AG04450 (cell line): ENCODE data around the gene EFCAB5. TPM values are rescaled to one million over a fixed set of nuclear protein-coding genes. Genes with fewer than 3 reads are reported as not detected.
A peak's percentile ranks its signal among the peaks of the same experiment; 100 is the strongest.
"Not testable (repeated sequence)": the region's sequence is repeated elsewhere in the genome, so short reads cannot be mapped to it uniquely, and the experiment has no call there.

Source experiments
- CTCF ChIA-PET: fragments of 300-600, 350-600 bp; formaldehyde crosslinking; extraction: SDS; loops from one replicate; lab custom pipeline; 2022; ENCODE audit warnings: antibody characterized with exemption, inconsistent platforms; lab: Charles Lee
- POLR2A ChIA-PET: fragments of 350-600 bp; formaldehyde crosslinking; extraction: SDS; loops from one replicate; lab custom pipeline; 2021; ENCODE audit warnings: antibody characterized with exemption, inconsistent platforms; lab: Yijun Ruan, JAX
- DNase-seq: peaks from one replicate; pipeline ENCODE4 v3.0.0-alpha.2; 2011; ENCODE audit warnings: low read depth, low spot score
- H3K27ac ChIP-seq: one replicate; pipeline ENCODE4 v1.5.1; 2012; ENCODE audit warnings: low read depth, low read length, control low read depth
- H3K27me3 ChIP-seq: one replicate; pipeline ENCODE4 v1.6.0; 2012; ENCODE audit warnings: low read length; ENCODE audit not compliant: control insufficient read depth, insufficient read depth
- H3K4me3 ChIP-seq: 2 replicates; pipeline ENCODE4 v1.5.1; 2011; ENCODE audit warnings: mild to moderate bottlenecking, low read depth, low read length, control low read depth
- H3K9me3 ChIP-seq: 2 replicates; pipeline ENCODE4 v1.5.1; 2012; ENCODE audit warnings: low read length; ENCODE audit not compliant: control insufficient read depth, insufficient read depth
- polyA plus RNA-seq: library from polyadenylated mRNA; depleted of rRNA; stranded (reverse); fragments of >200 nt; gene quantifications from 2 replicates; pipeline ENCODE4 v1.2.3, GENCODE V29; 2011
- TF ChIP-seq, protein P1 (sequence below): IDR thresholded peaks from 2 replicates; pipeline ENCODE4 v1.5.1; 2011; ENCODE audit warnings: low read depth, low read length, control low read depth, inconsistent platforms

The EFCAB5 gene
- polyA plus RNA-seq, 1 experiment = 0.24 TPM

DNA sequence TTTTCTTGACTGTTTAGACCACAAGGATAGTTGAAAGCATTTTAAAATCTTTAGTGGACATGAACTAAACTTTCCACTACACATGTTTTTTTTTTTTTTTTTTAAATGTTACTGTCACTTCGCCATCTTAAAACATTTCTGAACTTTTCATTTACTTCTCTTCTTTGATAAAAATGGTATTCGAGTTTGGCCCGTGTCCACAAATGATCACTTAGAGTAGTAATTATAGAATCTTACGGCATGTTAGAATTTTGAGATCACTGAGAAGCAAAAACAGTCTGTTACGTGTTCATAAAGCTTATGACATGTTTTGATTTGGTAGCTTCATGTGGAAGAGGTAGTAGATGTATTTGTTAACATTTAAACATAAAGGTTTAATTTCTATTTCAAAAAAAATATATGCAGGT, 176.2 kb downstream of the EFCAB5 start:
- CTCF ChIA-PET = interaction anchor here (0.6 to 1.6 kb wide), 5 partner anchors 8 to 218 kb away, joined by 3 to 16 read pairs (median 5); no protein-coding TSS in a partner anchor
- H3K9me3 ChIP-seq = no peaks in the 10 kb centered on the region
- DNase-seq = no peak
- H3K27ac ChIP-seq = no peak overlapping the region
- POLR2A ChIA-PET = interaction anchor here (0.7 kb wide), 1 partner anchor 13 kb away, joined by 4 read pairs; no protein-coding TSS in a partner anchor
- no peaks in the 10 kb centered on the region for H3K27me3 ChIP-seq
- TF ChIP-seq, protein P1, sequence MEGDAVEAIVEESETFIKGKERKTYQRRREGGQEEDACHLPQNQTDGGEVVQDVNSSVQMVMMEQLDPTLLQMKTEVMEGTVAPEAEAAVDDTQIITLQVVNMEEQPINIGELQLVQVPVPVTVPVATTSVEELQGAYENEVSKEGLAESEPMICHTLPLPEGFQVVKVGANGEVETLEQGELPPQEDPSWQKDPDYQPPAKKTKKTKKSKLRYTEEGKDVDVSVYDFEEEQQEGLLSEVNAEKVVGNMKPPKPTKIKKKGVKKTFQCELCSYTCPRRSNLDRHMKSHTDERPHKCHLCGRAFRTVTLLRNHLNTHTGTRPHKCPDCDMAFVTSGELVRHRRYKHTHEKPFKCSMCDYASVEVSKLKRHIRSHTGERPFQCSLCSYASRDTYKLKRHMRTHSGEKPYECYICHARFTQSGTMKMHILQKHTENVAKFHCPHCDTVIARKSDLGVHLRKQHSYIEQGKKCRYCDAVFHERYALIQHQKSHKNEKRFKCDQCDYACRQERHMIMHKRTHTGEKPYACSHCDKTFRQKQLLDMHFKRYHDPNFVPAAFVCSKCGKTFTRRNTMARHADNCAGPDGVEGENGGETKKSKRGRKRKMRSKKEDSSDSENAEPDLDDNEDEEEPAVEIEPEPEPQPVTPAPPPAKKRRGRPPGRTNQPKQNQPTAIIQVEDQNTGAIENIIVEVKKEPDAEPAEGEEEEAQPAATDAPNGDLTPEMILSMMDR = no peak
- peak overlapping the region; percentile 87 for H3K4me3 ChIP-seq

DNA sequence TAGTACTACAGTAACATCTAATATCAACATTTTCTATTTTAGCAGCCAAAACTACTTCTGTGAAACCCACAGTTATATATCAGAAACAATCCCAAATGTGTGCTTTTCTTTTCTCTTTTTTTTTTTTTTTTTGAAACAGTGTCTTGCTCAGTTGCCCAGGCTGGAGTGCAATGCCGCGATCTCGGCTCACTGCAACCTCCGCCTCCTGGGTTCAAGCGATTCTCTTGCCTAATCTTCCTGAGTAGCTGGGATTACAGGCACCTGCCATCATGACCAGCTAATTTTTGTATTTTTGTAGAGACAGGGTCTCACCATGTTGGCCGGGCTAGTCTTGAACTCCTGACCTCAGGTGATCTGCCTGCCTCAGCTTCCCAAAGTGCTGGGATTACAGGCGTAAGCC, 177.2 kb downstream of the EFCAB5 start:
- DNase-seq, H3K9me3 ChIP-seq, H3K27me3 ChIP-seq, POLR2A ChIA-PET, H3K27ac ChIP-seq, H3K4me3 ChIP-seq: not testable (repeated sequence)
- CTCF ChIA-PET = interaction anchor here (1.6 kb wide), 3 partner anchors 14 to 218 kb away, joined by 3 to 16 read pairs (median 5); no protein-coding TSS in a partner anchor

DNA sequence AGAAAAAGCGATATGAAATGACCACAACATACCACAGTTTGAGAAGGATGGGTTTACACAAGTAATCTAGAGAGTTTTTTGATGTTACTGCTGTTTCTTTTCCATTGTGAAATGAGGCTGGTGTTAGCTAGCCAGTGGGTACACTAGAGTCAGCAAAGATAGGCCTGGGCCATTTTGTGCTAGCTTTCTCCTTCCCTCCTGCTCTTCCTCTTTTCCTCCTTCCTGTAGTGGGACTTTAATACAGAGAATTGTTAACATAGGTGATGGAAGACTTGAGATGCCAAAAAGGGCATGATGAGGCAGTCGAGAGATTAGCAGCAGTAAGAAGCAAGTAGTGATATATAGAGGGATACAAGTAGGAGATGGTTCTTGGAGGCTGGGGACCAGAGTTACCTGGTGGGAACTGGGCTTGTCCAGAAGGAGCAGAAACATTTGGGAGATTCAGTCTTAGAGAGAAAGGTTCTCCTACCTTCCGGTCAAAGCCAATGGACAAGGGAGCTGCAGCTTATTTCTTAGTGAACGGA, 182.9 kb downstream of the EFCAB5 start:
- ChIA-PET POLR2A (interaction anchor here (0.6 kb wide), 1 partner anchor 64 kb away, joined by 3 read pairs; no protein-coding TSS in a partner anchor), CTCF (interaction anchor here (0.6 to 3.2 kb wide), 26 partner anchors 7 to 726 kb away, joined by 3 to 38 read pairs (median 6); partner anchors contain the start of genes BLMH and NSRP1)
- DNase-seq = no peak
- TF ChIP-seq, protein P1 = no peak
- Histone ChIP-seq H3K27ac (no peak overlapping the region), H3K9me3 (no peaks in the 10 kb centered on the region), H3K27me3 (no peaks in the 10 kb centered on the region), H3K4me3 (no peak overlapping the region)

DNA sequence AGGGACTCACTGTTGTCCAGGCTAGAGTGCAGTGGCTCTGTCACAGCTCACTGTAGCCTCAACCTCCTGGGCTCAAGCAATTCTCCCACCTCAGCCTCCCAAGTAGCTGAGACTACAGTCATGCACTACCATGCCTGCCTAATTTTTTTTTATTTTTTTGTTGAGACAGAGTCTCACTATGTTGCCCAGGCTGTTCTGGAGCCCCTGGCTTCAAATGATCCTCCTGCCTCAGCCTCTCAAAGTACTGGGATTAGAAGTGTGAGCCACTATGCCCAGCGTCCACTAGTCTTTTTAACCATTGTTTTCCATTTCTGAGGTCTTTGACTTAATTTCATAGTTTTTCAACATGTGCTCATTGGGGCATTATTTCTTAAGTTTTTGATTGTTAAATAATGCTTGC, 188.7 kb downstream of the EFCAB5 start:
- CTCF ChIA-PET = no interaction called here
- POLR2A ChIA-PET = no interaction called here
- Histone ChIP-seq H3K27me3 (no peaks in the 10 kb centered on the region), H3K27ac (no peak overlapping the region), H3K9me3 (no peaks in the 10 kb centered on the region), H3K4me3 (no peak overlapping the region)
- TF ChIP-seq, protein P1 = no peak
- DNase-seq = no peak

DNA sequence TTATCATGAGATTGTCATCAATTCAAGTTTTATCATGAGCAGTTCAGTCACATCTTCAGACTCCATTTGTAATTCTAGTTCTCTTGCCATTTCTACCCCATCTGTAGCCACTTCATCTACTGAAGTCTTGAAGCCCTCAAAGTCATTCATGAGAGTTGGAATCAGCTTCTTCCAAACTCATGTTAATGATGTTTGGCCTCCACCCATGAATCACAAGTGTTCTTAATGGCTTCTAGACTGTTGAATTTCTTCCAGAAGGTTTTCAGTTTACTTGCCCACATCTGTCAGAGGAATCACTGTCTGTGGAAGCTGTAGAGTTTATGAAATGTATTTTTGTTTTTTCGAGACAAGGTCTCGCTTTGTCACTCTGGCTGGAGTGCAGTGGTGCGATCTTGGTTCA, 191.2 kb downstream of the EFCAB5 start:
- Histone ChIP-seq H3K27ac (no peak overlapping the region), H3K4me3 (no peak overlapping the region), H3K9me3 (no peaks in the 10 kb centered on the region), H3K27me3 (no peaks in the 10 kb centered on the region)
- POLR2A ChIA-PET = interaction anchor here (0.6 kb wide), 1 partner anchor 40 kb away, joined by 3 read pairs; no protein-coding TSS in a partner anchor
- no peak for DNase-seq
- CTCF ChIA-PET = interaction anchor here (0.6 to 1.8 kb wide), 4 partner anchors 8 to 472 kb away, joined by 3 to 11 read pairs (median 4); no protein-coding TSS in a partner anchor
- TF ChIP-seq, protein P1 = no peak
